ENCODE measurements around the gene TBCC.
"Not testable (repeated sequence)": the region's sequence is repeated elsewhere in the genome, so short reads cannot be mapped to it uniquely, and the experiment has no call there.

Gene TBCC

GRCh38 chr6:42744351-42744893, 1.5 kb downstream of the TBCC start:
- TF ChIP-seq CTCF (IDR thresholded peaks at IDR 0.05; ENCODE audit: control extremely low read depth, extremely low read depth, low read depth, missing control alignments), result no peak
- DNase-seq (ENCODE audit: extremely low spot score), result no peak
- ChIA-PET CTCF (interaction anchor here (1.4 to 9.9 kb wide), 3 partner anchors 10 to 25 kb away, joined by 5 to 84 read pairs (median 26); no protein-coding TSS in a partner anchor), POLR2A (interaction anchor here (0.7 kb wide), 1 partner anchor 39 kb away, joined by 3 read pairs; no protein-coding TSS in a partner anchor)

GRCh38 chr6:42742116-42742894, 3.6 kb downstream of the TBCC start:
- TF ChIP-seq CTCF (IDR thresholded peaks at IDR 0.05; ENCODE audit: control extremely low read depth, extremely low read depth, low read depth, missing control alignments), result no peak
- DNase-seq (ENCODE audit: extremely low spot score), result no peak
- POLR2A ChIA-PET, result no interaction called here
- CTCF ChIA-PET, result interaction anchor here (0.8 to 9.9 kb wide), 7 partner anchors 11 to 195 kb away, joined by 3 to 84 read pairs (median 3); no protein-coding TSS in a partner anchor

GRCh38 chr6:42740725-42741124, 5.2 kb downstream of the TBCC start:
- POLR2A ChIA-PET, result interaction anchor here (0.6 kb wide), 1 partner anchor 44 kb away, joined by 3 read pairs; no protein-coding TSS in a partner anchor
- TF ChIP-seq CTCF (IDR thresholded peaks at IDR 0.05; ENCODE audit: control extremely low read depth, extremely low read depth, low read depth, missing control alignments), result no peak
- CTCF ChIA-PET, result interaction anchor here (1.1 to 9.9 kb wide), 3 partner anchors 13 to 79 kb away, joined by 3 to 84 read pairs (median 12); no protein-coding TSS in a partner anchor
- DNase-seq (ENCODE audit: extremely low spot score), result no peak

GRCh38 chr6:42735976-42736375, 9.9 kb downstream of the TBCC start:
- ChIA-PET CTCF (interaction anchor here (1.4 kb wide), 1 partner anchor 10 kb away, joined by 5 read pairs; no protein-coding TSS in a partner anchor), POLR2A (no interaction called here)
- peak; percentile 3 for DNase-seq (ENCODE audit: extremely low spot score)
- TF ChIP-seq CTCF (IDR thresholded peaks at IDR 0.05; ENCODE audit: control extremely low read depth, extremely low read depth, low read depth, missing control alignments), result no peak

- CTCF ChIA-PET, result interaction anchor here (0.8 to 1.3 kb wide), 3 partner anchors 8 to 12 kb away, joined by 3 to 5 read pairs (median 4); partner anchors contain the start of gene TBCC
- DNase-seq (ENCODE audit: extremely low spot score); POLR2A ChIA-PET: not testable (repeated sequence)
These were observed 11.9 kb downstream of the TBCC start for GRCh38 chr6:42733867-42734481.

GRCh38 chr6:42729731-42730130, 16.2 kb downstream of the TBCC start:
- DNase-seq (ENCODE audit: extremely low spot score), result no peak
- ChIA-PET POLR2A (interaction anchor here (0.6 to 0.8 kb wide), 3 partner anchors 16 to 425 kb away, joined by 3 to 5 read pairs (median 5); partner anchors contain the start of gene TBCC), CTCF (interaction anchor here (0.9 to 7.0 kb wide), 4 partner anchors 13 to 131 kb away, joined by 3 to 84 read pairs (median 3); partner anchors contain the start of gene TBCC)
- TF ChIP-seq CTCF (IDR thresholded peaks at IDR 0.05; ENCODE audit: control extremely low read depth, extremely low read depth, low read depth, missing control alignments), result no peak
